ENCODE results near the gene WNT10A. TPM values are rescaled to one million over a fixed set of nuclear protein-coding genes. Genes with fewer than 3 reads are reported as not detected.

WNT10A gene
- total RNA-seq, 1 donor from 2014 or later: 2.5 TPM

- intact Hi-C loops (cut with DNase I): no loop called here
- Histone ChIP-seq H3K4me3 (no peak overlapping the region), H3K27ac (no peak overlapping the region), H3K9me3 (no peaks in the 10 kb centered on the region), H3K36me3 (no peaks in the 10 kb centered on the region), H3K4me1 (peaks cover 17% of the 10 kb centered on the region), H3K27me3 (peaks cover 5% of the 10 kb centered on the region)
- TF ChIP-seq POLR2A (IDR thresholded peaks at IDR 0.05): no peak
- no peak for TF ChIP-seq CTCF (IDR thresholded peaks at IDR 0.05)
- no peak for TF ChIP-seq POLR2AphosphoS5 (IDR thresholded peaks at IDR 0.05; ENCODE audit: insufficient read depth in 1 of 2, low read depth in 1 of 2)
- no peak for DNase-seq (ENCODE audit: extremely low spot score in 2 of 2)
Measured at GRCh38 chr2:218865999-218866398, 14.7 kb upstream of the WNT10A start.

GRCh38 chr2:218867900-218868299 lies 12.8 kb upstream of the WNT10A start:
- intact Hi-C loops (cut with DNase I): no loop called here
- no peak for DNase-seq (ENCODE audit: extremely low spot score in 2 of 2)
- H3K27me3 ChIP-seq: peaks cover 8% of the 10 kb centered on the region
- TF ChIP-seq POLR2A (IDR thresholded peaks at IDR 0.05) (no peak), POLR2AphosphoS5 (IDR thresholded peaks at IDR 0.05; ENCODE audit: insufficient read depth in 1 of 2, low read depth in 1 of 2) (peak in 1 of 2 donors; percentile 17)
- H3K4me3 ChIP-seq: no peak overlapping the region
- no peak overlapping the region for H3K27ac ChIP-seq
- H3K9me3 ChIP-seq: no peaks in the 10 kb centered on the region
- peaks cover 18% of the 10 kb centered on the region for H3K4me1 ChIP-seq
- no peaks in the 10 kb centered on the region for H3K36me3 ChIP-seq

- intact Hi-C loops (cut with DNase I): no loop called here
- no peak for DNase-seq (ENCODE audit: extremely low spot score in 2 of 2)
- TF ChIP-seq POLR2AphosphoS5 (IDR thresholded peaks at IDR 0.05; ENCODE audit: insufficient read depth in 1 of 2, low read depth in 1 of 2) (no peak), POLR2A (IDR thresholded peaks at IDR 0.05) (no peak), CTCF (IDR thresholded peaks at IDR 0.05) (no peak)
- H3K4me3 ChIP-seq: no peak overlapping the region
- no peak overlapping the region for H3K27ac ChIP-seq
- H3K9me3 ChIP-seq: no peaks in the 10 kb centered on the region
- H3K4me1 ChIP-seq: peaks cover 18% of the 10 kb centered on the region
- H3K27me3 ChIP-seq: peaks cover 5% of the 10 kb centered on the region
- no peaks in the 10 kb centered on the region for H3K36me3 ChIP-seq
Measured at GRCh38 chr2:218869064-218869463, 11.6 kb upstream of the WNT10A start.

GRCh38 chr2:218870984-218871344 lies 9.7 kb upstream of the WNT10A start:
- Histone ChIP-seq H3K4me1 (peaks cover 13% of the 10 kb centered on the region), H3K9me3 (no peaks in the 10 kb centered on the region), H3K27ac (no peak overlapping the region), H3K27me3 (peaks cover 5% of the 10 kb centered on the region), H3K36me3 (no peaks in the 10 kb centered on the region), H3K4me3 (peak overlapping the region in 1 of 2 donors; percentile 12)
- intact Hi-C loops (cut with DNase I): no loop called here
- no peak for DNase-seq (ENCODE audit: extremely low spot score in 2 of 2)
- TF ChIP-seq POLR2AphosphoS5 (IDR thresholded peaks at IDR 0.05; ENCODE audit: insufficient read depth in 1 of 2, low read depth in 1 of 2): no peak
- TF ChIP-seq CTCF (IDR thresholded peaks at IDR 0.05): no peak
- no peak for TF ChIP-seq POLR2A (IDR thresholded peaks at IDR 0.05)

GRCh38 chr2:218871345-218872302 lies 9.0 kb upstream of the WNT10A start:
- Histone ChIP-seq H3K27me3 (peaks cover 5% of the 10 kb centered on the region), H3K9me3 (no peaks in the 10 kb centered on the region), H3K27ac (no peak overlapping the region), H3K36me3 (no peaks in the 10 kb centered on the region), H3K4me1 (peaks cover 13% of the 10 kb centered on the region), H3K4me3 (peak overlapping the region; percentile 12 to 30)
- DNase-seq (ENCODE audit: extremely low spot score in 2 of 2): no peak
- intact Hi-C loops (cut with DNase I): no loop called here
- no peak for TF ChIP-seq POLR2A (IDR thresholded peaks at IDR 0.05)
- no peak for TF ChIP-seq CTCF (IDR thresholded peaks at IDR 0.05)
- TF ChIP-seq POLR2AphosphoS5 (IDR thresholded peaks at IDR 0.05; ENCODE audit: insufficient read depth in 1 of 2, low read depth in 1 of 2): no peak

All from vagina (tissue), 2 donors.